IPS-15b (cell line): Measurements from ENCODE around the gene LAMTOR4.
"Not testable (repeated sequence)": the region's sequence is repeated elsewhere in the genome, so short reads cannot be mapped to it uniquely, and the experiment has no call there.

ENCODE experiments used
- H3K27me3 ChIP-seq: one replicate; pipeline ENCODE4 v1.6.1; 2013; ENCODE audit warnings: low read length; ENCODE audit not compliant: control insufficient read depth, insufficient read depth
- H3K36me3 ChIP-seq: one replicate; pipeline ENCODE4 v1.6.1; 2013; ENCODE audit warnings: low read length; ENCODE audit not compliant: control insufficient read depth, insufficient read depth
- H3K4me1 ChIP-seq: one replicate; pipeline ENCODE4 v1.6.1; 2013; ENCODE audit warnings: mild to moderate bottlenecking, low read length; ENCODE audit not compliant: control insufficient read depth, insufficient read depth
- H3K4me3 ChIP-seq: one replicate; pipeline ENCODE4 v1.5.1; 2013; ENCODE audit warnings: low read depth, low read length
- H3K9ac ChIP-seq: one replicate; pipeline ENCODE4 v1.6.1; 2013; ENCODE audit warnings: low read depth, mild to moderate bottlenecking, low read length
- H3K9me3 ChIP-seq: one replicate; pipeline ENCODE4 v1.6.1; 2013; ENCODE audit warnings: mild to moderate bottlenecking, low read length; ENCODE audit not compliant: control insufficient read depth, insufficient read depth

Gene LAMTOR4

GRCh38 chr7:100183090-100183489 is 34.4 kb downstream of the LAMTOR4 start:
- not testable (repeated sequence) for H3K4me3 ChIP-seq, H3K9me3 ChIP-seq, H3K4me1 ChIP-seq, H3K27me3 ChIP-seq, H3K9ac ChIP-seq, H3K36me3 ChIP-seq

DNA sequence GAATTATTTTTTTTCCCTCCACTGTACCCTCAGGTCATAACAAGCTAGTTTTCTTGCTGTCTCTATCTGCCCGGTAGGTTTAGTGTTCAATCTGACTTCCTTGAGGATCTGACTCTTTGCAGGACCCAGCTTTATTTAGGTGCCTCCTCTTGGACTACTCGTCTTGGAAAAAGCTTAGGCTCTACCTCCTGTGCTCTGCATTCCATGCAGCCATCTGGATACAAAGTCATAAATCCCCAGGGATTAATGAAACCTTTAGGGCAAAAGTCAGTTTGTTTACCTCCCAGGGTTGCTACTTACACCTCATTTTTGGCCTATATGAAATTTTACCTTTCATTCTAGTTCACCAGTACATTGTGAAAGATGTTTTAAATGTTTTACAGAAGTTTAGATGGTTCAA is 37.0 kb downstream of the LAMTOR4 start:
- no peak overlapping the region for H3K4me3 ChIP-seq
- no peaks in the 10 kb centered on the region for H3K27me3 ChIP-seq
- no peak overlapping the region for H3K9ac ChIP-seq
- H3K9me3 ChIP-seq: no peaks in the 10 kb centered on the region
- no peaks in the 10 kb centered on the region for H3K36me3 ChIP-seq
- peaks cover 3% of the 10 kb centered on the region for H3K4me1 ChIP-seq

DNA sequence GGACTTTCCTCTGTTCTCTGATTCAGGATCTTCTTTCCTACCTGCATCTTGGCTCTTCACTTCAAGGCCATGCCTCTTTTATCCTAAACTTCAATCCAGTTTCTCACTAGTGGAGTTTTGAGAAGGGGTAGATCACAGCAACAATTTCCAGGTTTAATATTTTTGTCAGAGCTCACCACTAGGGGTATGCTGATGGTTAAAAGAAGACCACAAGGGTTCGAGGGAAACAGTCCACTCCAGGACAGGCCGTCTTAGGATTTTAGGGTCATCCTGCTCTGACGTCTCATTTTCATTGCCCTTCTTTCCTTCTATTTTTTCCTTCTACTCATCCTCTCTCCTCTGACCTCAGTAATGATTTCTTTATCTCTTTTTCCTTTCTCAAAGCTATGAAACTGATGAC is 40.3 kb downstream of the LAMTOR4 start:
- H3K9me3 ChIP-seq: no peaks in the 10 kb centered on the region
- no peaks in the 10 kb centered on the region for H3K27me3 ChIP-seq
- H3K9ac ChIP-seq: no peak overlapping the region
- H3K36me3 ChIP-seq: no peaks in the 10 kb centered on the region
- no peaks in the 10 kb centered on the region for H3K4me1 ChIP-seq
- H3K4me3 ChIP-seq: no peak overlapping the region

GRCh38 chr7:100190048-100190711 is 41.5 kb downstream of the LAMTOR4 start:
- H3K4me1 ChIP-seq: no peaks in the 10 kb centered on the region
- no peak overlapping the region for H3K9ac ChIP-seq
- no peak overlapping the region for H3K4me3 ChIP-seq
- H3K36me3 ChIP-seq: no peaks in the 10 kb centered on the region
- no peaks in the 10 kb centered on the region for H3K9me3 ChIP-seq
- no peaks in the 10 kb centered on the region for H3K27me3 ChIP-seq

- H3K27me3 ChIP-seq: no peaks in the 10 kb centered on the region
- H3K4me1 ChIP-seq: no peaks in the 10 kb centered on the region
Measured at GRCh38 chr7:100191775-100192174, 43.1 kb downstream of the LAMTOR4 start.

GRCh38 chr7:100192281-100192862 is 43.7 kb downstream of the LAMTOR4 start:
- not testable (repeated sequence) for H3K9ac ChIP-seq, H3K4me1 ChIP-seq, H3K4me3 ChIP-seq, H3K36me3 ChIP-seq, H3K9me3 ChIP-seq, H3K27me3 ChIP-seq

More at GRCh38 chr7:100191775-100192174, 43.1 kb downstream of the LAMTOR4 start:
- Histone ChIP-seq H3K9me3 (no peaks in the 10 kb centered on the region), H3K36me3 (no peaks in the 10 kb centered on the region), H3K4me3 (no peak overlapping the region), H3K9ac (no peak overlapping the region)

- H3K4me3 ChIP-seq: no peak overlapping the region
Measured at GRCh38 chr7:100192969-100193368, 44.3 kb downstream of the LAMTOR4 start.

DNA sequence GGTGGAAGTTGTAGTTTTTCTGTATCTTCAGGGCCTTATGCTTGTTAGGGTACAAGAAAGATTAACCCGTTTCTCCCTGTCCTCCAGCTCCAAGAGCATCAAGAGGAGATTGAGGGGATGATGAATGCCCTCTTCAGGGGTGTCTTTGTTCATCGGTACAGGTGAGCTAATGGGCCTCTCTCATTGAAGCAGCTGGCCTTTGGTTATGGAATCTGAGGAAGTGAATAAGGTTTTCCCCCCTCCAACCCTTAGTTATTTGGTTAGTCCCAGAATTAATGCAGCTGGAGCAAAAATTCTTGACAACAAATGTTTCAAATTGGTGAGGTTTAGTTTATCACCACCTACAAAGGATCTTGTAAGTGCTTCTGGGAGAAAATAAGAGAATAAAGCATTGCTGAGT is 46.5 kb downstream of the LAMTOR4 start:
- Histone ChIP-seq H3K9me3 (no peaks in the 10 kb centered on the region), H3K9ac (no peak overlapping the region), H3K4me1 (no peaks in the 10 kb centered on the region), H3K4me3 (no peak overlapping the region), H3K27me3 (no peaks in the 10 kb centered on the region), H3K36me3 (no peaks in the 10 kb centered on the region)

More at GRCh38 chr7:100192969-100193368, 44.3 kb downstream of the LAMTOR4 start:
- Histone ChIP-seq H3K4me1 (no peaks in the 10 kb centered on the region), H3K9me3 (no peaks in the 10 kb centered on the region), H3K9ac (no peak overlapping the region), H3K36me3 (no peaks in the 10 kb centered on the region), H3K27me3 (no peaks in the 10 kb centered on the region)

- not testable (repeated sequence) for H3K4me3 ChIP-seq
Measured at GRCh38 chr7:100195901-100196322, 47.2 kb downstream of the LAMTOR4 start.

GRCh38 chr7:100198266-100198665 is 49.5 kb downstream of the LAMTOR4 start:
- no peaks in the 10 kb centered on the region for H3K9me3 ChIP-seq
- H3K9ac ChIP-seq: no peak overlapping the region
- no peak overlapping the region for H3K4me3 ChIP-seq
- no peaks in the 10 kb centered on the region for H3K4me1 ChIP-seq
- H3K36me3 ChIP-seq: no peaks in the 10 kb centered on the region
- H3K27me3 ChIP-seq: no peaks in the 10 kb centered on the region

More at GRCh38 chr7:100195901-100196322, 47.2 kb downstream of the LAMTOR4 start:
- H3K9me3 ChIP-seq, H3K9ac ChIP-seq, H3K4me1 ChIP-seq, H3K36me3 ChIP-seq, H3K27me3 ChIP-seq: not testable (repeated sequence)

GRCh38 chr7:100200693-100201092 is 52.0 kb downstream of the LAMTOR4 start:
- H3K4me1 ChIP-seq: no peaks in the 10 kb centered on the region
- H3K36me3 ChIP-seq: no peaks in the 10 kb centered on the region
- H3K27me3 ChIP-seq: no peaks in the 10 kb centered on the region
- no peak overlapping the region for H3K9ac ChIP-seq
- H3K4me3 ChIP-seq: no peak overlapping the region
- no peaks in the 10 kb centered on the region for H3K9me3 ChIP-seq
